CD8-positive, alpha-beta memory T cell (primary cell): ENCODE data around the gene HAUS2. TPM values are rescaled to one million over a fixed set of nuclear protein-coding genes. Genes with fewer than 3 reads are reported as not detected.

Experiments used
- CTCF ChIA-PET: fragments of 350-600 bp; sonication (Branson Sonifier 250); formaldehyde crosslinking; loops from one replicate; lab custom pipeline; 2021; ENCODE audit warnings: antibody characterized with exemption; lab: Charles Lee
- POLR2A ChIA-PET: fragments of 350-600 bp; sonication (Branson Sonifier 250); formaldehyde crosslinking; loops from one replicate; lab custom pipeline; 2021; ENCODE audit warnings: antibody characterized with exemption; lab: Charles Lee
- DNase-seq, 5 donors: peaks; one replicate each; pipeline versions ENCODE4 v3.0.0 to v3.0.0-alpha.2; 2020 to 2022; ENCODE audit warnings: mixed read lengths in 1 of 5
- H3K27ac ChIP-seq: one replicate; pipeline ENCODE4 v1.7.0; 2013; ENCODE audit warnings: low read depth, mild to moderate bottlenecking, low read length, moderate library complexity
- H3K27me3 ChIP-seq: 2 replicates; pipeline ENCODE4 v1.7.0; 2013; ENCODE audit warnings: low read length, mild to moderate bottlenecking; ENCODE audit not compliant: insufficient read depth, poor library complexity, severe bottlenecking
- H3K36me3 ChIP-seq: 2 replicates; pipeline ENCODE4 v1.7.0; 2013; ENCODE audit warnings: mild to moderate bottlenecking, low read length, moderate library complexity; ENCODE audit not compliant: insufficient read depth
- H3K4me1 ChIP-seq: 2 replicates; pipeline ENCODE4 v1.7.0; 2013; ENCODE audit warnings: mild to moderate bottlenecking, low read length, moderate library complexity; ENCODE audit not compliant: insufficient read depth
- H3K4me3 ChIP-seq: 2 replicates; pipeline ENCODE4 v1.7.0; 2013; ENCODE audit warnings: mild to moderate bottlenecking, low read length
- H3K9me3 ChIP-seq: 2 replicates; pipeline ENCODE4 v1.7.0; 2013; ENCODE audit warnings: mild to moderate bottlenecking, low read length
- H3K27ac Mint-ChIP-seq, 8 donors: one replicate each; pipeline ENCODE4 v1.8.0; 2020 to 2021; ENCODE audit warnings: mixed read lengths in 8 of 8, mild to moderate bottlenecking in 6 of 8, inconsistent platforms in 3 of 8, moderate library complexity in 3 of 8
- H3K27me3 Mint-ChIP-seq, 2 donors: one replicate each; pipeline ENCODE4 v1.8.0; 2020 to 2021; ENCODE audit warnings: mixed read lengths in 2 of 2, mild to moderate bottlenecking in 1 of 2, moderate library complexity in 1 of 2
- H3K36me3 Mint-ChIP-seq, 3 donors: one replicate each; pipeline ENCODE4 v1.8.0; 2020 to 2021; ENCODE audit warnings: mixed read lengths in 3 of 3, inconsistent platforms in 1 of 3, mild to moderate bottlenecking in 1 of 3
- H3K4me1 Mint-ChIP-seq, 3 donors: one replicate each; pipeline ENCODE4 v1.8.0; 2020 to 2021; ENCODE audit warnings: mixed read lengths in 3 of 3, inconsistent platforms in 1 of 3, mild to moderate bottlenecking in 1 of 3
- H3K4me3 Mint-ChIP-seq, 7 donors: one replicate each; pipeline ENCODE4 v1.8.0; 2020 to 2021; ENCODE audit warnings: mixed read lengths in 7 of 7, mild to moderate bottlenecking in 6 of 7, moderate library complexity in 4 of 7, inconsistent platforms in 2 of 7
- H3K9me3 Mint-ChIP-seq, 5 donors: one replicate each; pipeline ENCODE4 v1.8.0; 2020 to 2022; ENCODE audit warnings: mixed read lengths in 5 of 5, mild to moderate bottlenecking in 3 of 5, moderate library complexity in 2 of 5, inconsistent platforms in 1 of 5
- polyA plus RNA-seq: library from polyadenylated mRNA; unstranded; fragments of 300-500 nt; fragmentation: Illumina TruSeq; gene quantifications from one replicate; pipeline ENCODE4 v1.2.3, GENCODE V29; 2021
- total RNA-seq, 2 experiments: library from RNA; stranded (reverse); gene quantifications; one replicate each; pipeline ENCODE4 v1.2.3, GENCODE V29; 2021

The HAUS2 gene
- total and polyA plus RNA-seq, 3 experiments from 2014 or later, result 33.4 to 56.8 (median 56.7) TPM

- Mint-ChIP-seq H3K36me3 (peaks cover 0 to 13% (median 1%) of the 10 kb centered on the region in 3 donors), H3K27ac (peak overlapping the region in 1 of 8 donors; percentile 24), H3K9me3 (no peaks in the 10 kb centered on the region), H3K27me3 (no peaks in the 10 kb centered on the region), H3K4me1 (peaks cover 28 to 38% (median 35%) of the 10 kb centered on the region in 3 donors), H3K4me3 (peak overlapping the region in 1 of 7 donors; percentile 28)
- no peaks in the 10 kb centered on the region for H3K9me3 ChIP-seq
- H3K27me3 ChIP-seq, result no peaks in the 10 kb centered on the region
- POLR2A ChIA-PET, result interaction anchor here (0.7 kb wide), 1 partner anchor 9 kb away, joined by 3 read pairs; no protein-coding TSS in a partner anchor
- peaks cover 13% of the 10 kb centered on the region for H3K4me1 ChIP-seq
- no peaks in the 10 kb centered on the region for H3K36me3 ChIP-seq
- DNase-seq, result no peak
- H3K4me3 ChIP-seq, result no peak overlapping the region
- CTCF ChIA-PET, result interaction anchor here (1.7 kb wide), 1 partner anchor 36 kb away, joined by 4 read pairs; the partner anchor contains the start of genes HAUS2 and LRRC57
- no peak overlapping the region for H3K27ac ChIP-seq
Measured at GRCh38 chr15:42584031-42584765, 35.6 kb downstream of the HAUS2 start.

- Histone ChIP-seq H3K27me3 (no peaks in the 10 kb centered on the region), H3K9me3 (no peaks in the 10 kb centered on the region), H3K4me3 (no peak overlapping the region), H3K36me3 (no peaks in the 10 kb centered on the region), H3K4me1 (no peaks in the 10 kb centered on the region), H3K27ac (no peak overlapping the region)
- Mint-ChIP-seq H3K27me3 (no peaks in the 10 kb centered on the region), H3K4me1 (no peaks in the 10 kb centered on the region), H3K36me3 (peaks cover 3 to 29% (median 7%) of the 10 kb centered on the region in 3 donors), H3K27ac (peak overlapping the region in 1 of 8 donors; percentile 32), H3K4me3 (no peak overlapping the region), H3K9me3 (no peaks in the 10 kb centered on the region)
- ChIA-PET POLR2A (no interaction called here), CTCF (no interaction called here)
- no peak for DNase-seq
Measured at GRCh38 chr15:42590619-42591237, 42.1 kb downstream of the HAUS2 start.

- Histone ChIP-seq H3K9me3 (no peaks in the 10 kb centered on the region), H3K27ac (no peak overlapping the region), H3K4me3 (no peak overlapping the region), H3K36me3 (no peaks in the 10 kb centered on the region), H3K27me3 (no peaks in the 10 kb centered on the region), H3K4me1 (no peaks in the 10 kb centered on the region)
- ChIA-PET CTCF (no interaction called here), POLR2A (interaction anchor here (0.6 kb wide), 1 partner anchor 39 kb away, joined by 3 read pairs; no protein-coding TSS in a partner anchor)
- H3K4me1 Mint-ChIP-seq, result no peaks in the 10 kb centered on the region
- peaks cover 3 to 29% (median 6%) of the 10 kb centered on the region in 3 donors for H3K36me3 Mint-ChIP-seq
- no peaks in the 10 kb centered on the region for H3K9me3 Mint-ChIP-seq
- peak overlapping the region in 1 of 8 donors; percentile 32 for H3K27ac Mint-ChIP-seq
- H3K27me3 Mint-ChIP-seq, result no peaks in the 10 kb centered on the region
- no peak overlapping the region for H3K4me3 Mint-ChIP-seq
- DNase-seq, result no peak
Measured at GRCh38 chr15:42591238-42591934, 42.7 kb downstream of the HAUS2 start.

GRCh38 chr15:42592716-42593115 is 44.1 kb downstream of the HAUS2 start:
- no peak for DNase-seq
- no peaks in the 10 kb centered on the region for H3K27me3 ChIP-seq
- POLR2A ChIA-PET, result no interaction called here
- Mint-ChIP-seq H3K36me3 (peaks cover 3 to 28% (median 6%) of the 10 kb centered on the region in 3 donors), H3K4me3 (no peak overlapping the region), H3K9me3 (no peaks in the 10 kb centered on the region), H3K27ac (no peak overlapping the region), H3K27me3 (no peaks in the 10 kb centered on the region), H3K4me1 (no peaks in the 10 kb centered on the region)
- CTCF ChIA-PET, result interaction anchor here (1.5 kb wide), 1 partner anchor 12 kb away, joined by 3 read pairs; no protein-coding TSS in a partner anchor
- no peak overlapping the region for H3K27ac ChIP-seq
- H3K36me3 ChIP-seq, result no peaks in the 10 kb centered on the region
- no peaks in the 10 kb centered on the region for H3K9me3 ChIP-seq
- no peaks in the 10 kb centered on the region for H3K4me1 ChIP-seq
- H3K4me3 ChIP-seq, result no peak overlapping the region

- no peak overlapping the region for H3K4me3 ChIP-seq
- no peaks in the 10 kb centered on the region for H3K9me3 ChIP-seq
- no peaks in the 10 kb centered on the region for H3K4me1 ChIP-seq
- POLR2A ChIA-PET, result no interaction called here
- H3K27ac ChIP-seq, result no peak overlapping the region
- no peaks in the 10 kb centered on the region for H3K9me3 Mint-ChIP-seq
- CTCF ChIA-PET, result interaction anchor here (1.5 kb wide), 1 partner anchor 12 kb away, joined by 3 read pairs; no protein-coding TSS in a partner anchor
- no peak for DNase-seq
- H3K4me1 Mint-ChIP-seq, result no peaks in the 10 kb centered on the region
- H3K36me3 ChIP-seq, result no peaks in the 10 kb centered on the region
- H3K4me3 Mint-ChIP-seq, result no peak overlapping the region
- peaks cover 3 to 24% (median 6%) of the 10 kb centered on the region in 3 donors for H3K36me3 Mint-ChIP-seq
- H3K27ac Mint-ChIP-seq, result no peak overlapping the region
- H3K27me3 ChIP-seq, result no peaks in the 10 kb centered on the region
- no peaks in the 10 kb centered on the region for H3K27me3 Mint-ChIP-seq
Measured at GRCh38 chr15:42593143-42593542, 44.5 kb downstream of the HAUS2 start.

- H3K9me3 Mint-ChIP-seq, result no peaks in the 10 kb centered on the region
- no peaks in the 10 kb centered on the region for H3K4me1 ChIP-seq
- no peaks in the 10 kb centered on the region for H3K27me3 ChIP-seq
- H3K27me3 Mint-ChIP-seq, result no peaks in the 10 kb centered on the region
- H3K36me3 ChIP-seq, result no peaks in the 10 kb centered on the region
- ChIA-PET POLR2A (no interaction called here), CTCF (no interaction called here)
- no peak overlapping the region for H3K27ac Mint-ChIP-seq
- no peak overlapping the region for H3K4me3 ChIP-seq
- H3K4me3 Mint-ChIP-seq, result no peak overlapping the region
- no peaks in the 10 kb centered on the region for H3K4me1 Mint-ChIP-seq
- no peak overlapping the region for H3K27ac ChIP-seq
- H3K36me3 Mint-ChIP-seq, result peaks cover 3 to 22% (median 6%) of the 10 kb centered on the region in 3 donors
- DNase-seq, result no peak
- no peaks in the 10 kb centered on the region for H3K9me3 ChIP-seq
Measured at GRCh38 chr15:42594095-42594494, 45.5 kb downstream of the HAUS2 start.

- Mint-ChIP-seq H3K4me1 (no peaks in the 10 kb centered on the region), H3K27me3 (no peaks in the 10 kb centered on the region), H3K36me3 (peaks cover 0 to 26% (median 3%) of the 10 kb centered on the region in 3 donors), H3K27ac (peak overlapping the region in 1 of 8 donors; percentile 20), H3K4me3 (no peak overlapping the region), H3K9me3 (no peaks in the 10 kb centered on the region)
- ChIA-PET POLR2A (no interaction called here), CTCF (no interaction called here)
- Histone ChIP-seq H3K36me3 (no peaks in the 10 kb centered on the region), H3K27ac (no peak overlapping the region), H3K4me3 (no peak overlapping the region), H3K4me1 (no peaks in the 10 kb centered on the region), H3K27me3 (no peaks in the 10 kb centered on the region), H3K9me3 (no peaks in the 10 kb centered on the region)
- DNase-seq, result no peak
Measured at GRCh38 chr15:42595626-42596240, 47.1 kb downstream of the HAUS2 start.
